ENCODE data around the gene CLBA1. TPM values are rescaled to one million over a fixed set of nuclear protein-coding genes. Genes with fewer than 3 reads are reported as not detected.
A peak's percentile ranks its signal among the peaks of the same experiment; 100 is the strongest.

The CLBA1 gene
- polyA plus RNA-seq, 2 of the 4 experiments (the other 2 are of a cell fraction): 11.5 to 12.0 TPM

DNA sequence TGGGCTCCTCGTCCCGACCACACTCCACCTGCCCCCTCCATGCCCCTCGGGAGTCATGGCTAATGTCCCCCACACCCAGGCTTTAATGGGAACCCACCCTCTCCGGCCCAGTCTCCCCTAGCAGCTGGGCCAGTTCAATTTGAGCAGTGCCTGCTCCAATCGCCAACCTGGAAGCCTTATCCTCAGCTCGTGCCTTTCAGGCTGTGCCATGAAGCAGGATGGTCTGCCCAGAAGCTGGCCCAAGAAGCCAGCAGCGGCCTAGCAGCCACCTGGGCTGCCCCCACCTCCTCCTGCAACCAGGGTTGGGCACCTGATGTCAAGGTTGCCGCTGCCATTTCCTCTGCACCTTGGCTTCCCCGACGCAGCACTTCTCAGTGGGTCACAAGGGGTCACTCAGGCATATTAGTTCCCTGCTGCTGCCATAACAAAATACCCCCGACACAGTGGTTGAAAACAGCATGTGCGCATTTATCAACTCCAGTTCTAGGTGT lies 2.3 kb upstream of the CLBA1 start:
- FAIRE-seq (no peak), DNase-seq (ENCODE audit: low read depth in 1 of 2, low spot score in 1 of 2) (no peak), ATAC-seq (no peak)
- peaks cover 41% of the 10 kb centered on the region for H3K4me1 ChIP-seq
- peak overlapping the region; percentile 35 to 97; a peak in 4 of 6 replicates for H3K27ac ChIP-seq
- no peak overlapping the region for H3K4me3 ChIP-seq
- TF ChIP-seq NR3C1 (IDR thresholded peaks at IDR 0.05) (no peak), CBX8 (IDR thresholded peaks at IDR 0.05) (no peak), RARB (CRISPR knock-in tag; IDR thresholded peaks at IDR 0.05) (no peak), TFCP2L1 (CRISPR knock-in tag; IDR thresholded peaks at IDR 0.05) (no peak), SREBF2 (IDR thresholded peaks at IDR 0.05) (no peak), ZNF302 (CRISPR knock-in tag; IDR thresholded peaks at IDR 0.05) (no peak), MYC (IDR thresholded peaks at IDR 0.05; ENCODE audit: borderline replicate concordance, low read length) (no peak), CBX2 (IDR thresholded peaks at IDR 0.05; ENCODE audit: borderline replicate concordance, low read depth) (no peak), TP53 (CRISPR knock-in tag; IDR thresholded peaks at IDR 0.05) (no peak), RAD21 (conservative IDR thresholded peaks at IDR 0.05 in 1 of 2, IDR thresholded peaks at IDR 0.05 in 1 of 2) (no peak), EHMT2 (IDR thresholded peaks at IDR 0.05; ENCODE audit: low read depth) (no peak), FOXS1 (CRISPR knock-in tag; IDR thresholded peaks at IDR 0.05) (no peak), EHF (CRISPR knock-in tag; IDR thresholded peaks at IDR 0.05) (no peak), E2F6 (IDR thresholded peaks at IDR 0.05; ENCODE audit: borderline replicate concordance, low read depth) (no peak), JUN (IDR thresholded peaks at IDR 0.05) (no peak), ZFP36 (IDR thresholded peaks at IDR 0.05; ENCODE audit: borderline replicate concordance, partially characterized antibody) (no peak), GATA3 (IDR thresholded peaks at IDR 0.05; ENCODE audit: borderline replicate concordance) (no peak), ESRRA (IDR thresholded peaks at IDR 0.05; ENCODE audit: borderline replicate concordance, low read length) (no peak)
- TF ChIP-seq, protein P1, sequence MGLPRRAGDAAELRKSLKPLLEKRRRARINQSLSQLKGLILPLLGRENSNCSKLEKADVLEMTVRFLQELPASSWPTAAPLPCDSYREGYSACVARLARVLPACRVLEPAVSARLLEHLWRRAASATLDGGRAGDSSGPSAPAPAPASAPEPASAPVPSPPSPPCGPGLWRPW (IDR thresholded peaks at IDR 0.05): no peak
- TF ChIP-seq, protein P2, sequence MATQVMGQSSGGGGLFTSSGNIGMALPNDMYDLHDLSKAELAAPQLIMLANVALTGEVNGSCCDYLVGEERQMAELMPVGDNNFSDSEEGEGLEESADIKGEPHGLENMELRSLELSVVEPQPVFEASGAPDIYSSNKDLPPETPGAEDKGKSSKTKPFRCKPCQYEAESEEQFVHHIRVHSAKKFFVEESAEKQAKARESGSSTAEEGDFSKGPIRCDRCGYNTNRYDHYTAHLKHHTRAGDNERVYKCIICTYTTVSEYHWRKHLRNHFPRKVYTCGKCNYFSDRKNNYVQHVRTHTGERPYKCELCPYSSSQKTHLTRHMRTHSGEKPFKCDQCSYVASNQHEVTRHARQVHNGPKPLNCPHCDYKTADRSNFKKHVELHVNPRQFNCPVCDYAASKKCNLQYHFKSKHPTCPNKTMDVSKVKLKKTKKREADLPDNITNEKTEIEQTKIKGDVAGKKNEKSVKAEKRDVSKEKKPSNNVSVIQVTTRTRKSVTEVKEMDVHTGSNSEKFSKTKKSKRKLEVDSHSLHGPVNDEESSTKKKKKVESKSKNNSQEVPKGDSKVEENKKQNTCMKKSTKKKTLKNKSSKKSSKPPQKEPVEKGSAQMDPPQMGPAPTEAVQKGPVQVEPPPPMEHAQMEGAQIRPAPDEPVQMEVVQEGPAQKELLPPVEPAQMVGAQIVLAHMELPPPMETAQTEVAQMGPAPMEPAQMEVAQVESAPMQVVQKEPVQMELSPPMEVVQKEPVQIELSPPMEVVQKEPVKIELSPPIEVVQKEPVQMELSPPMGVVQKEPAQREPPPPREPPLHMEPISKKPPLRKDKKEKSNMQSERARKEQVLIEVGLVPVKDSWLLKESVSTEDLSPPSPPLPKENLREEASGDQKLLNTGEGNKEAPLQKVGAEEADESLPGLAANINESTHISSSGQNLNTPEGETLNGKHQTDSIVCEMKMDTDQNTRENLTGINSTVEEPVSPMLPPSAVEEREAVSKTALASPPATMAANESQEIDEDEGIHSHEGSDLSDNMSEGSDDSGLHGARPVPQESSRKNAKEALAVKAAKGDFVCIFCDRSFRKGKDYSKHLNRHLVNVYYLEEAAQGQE (IDR thresholded peaks at IDR 0.05): no peak
- 86% methylated on average over 12 of the region's 12 CpGs for WGBS (ENCODE audit: missing lambda C conversion rate)
- POLR2A ChIA-PET: no interaction called here
- H3K9me3 ChIP-seq: no peaks in the 10 kb centered on the region
- H3K4me2 ChIP-seq: no peak overlapping the region
- CTCF ChIA-PET: interaction anchor here (0.9 to 5.7 kb wide), 8 partner anchors 8 to 61 kb away, joined by 3 to 74 read pairs (median 5); no protein-coding TSS in a partner anchor

GRCh38 chr14:104984056-104984894 lies 1.3 kb upstream of the CLBA1 start:
- FAIRE-seq (no peak), DNase-seq (ENCODE audit: low read depth in 1 of 2, low spot score in 1 of 2) (no peak), ATAC-seq (no peak)
- Histone ChIP-seq H3K27ac (peak overlapping the region in 1 of 2 experiments; percentile 96; a peak in 3 of 6 replicates), H3K4me3 (no peak overlapping the region), H3K4me2 (no peak overlapping the region; the same call in 2 of the 3 replicates), H3K9me3 (no peaks in the 10 kb centered on the region), H3K4me1 (peaks cover 32% of the 10 kb centered on the region)
- WGBS (ENCODE audit: missing lambda C conversion rate): 94% methylated on average over 11 of the region's 15 CpGs
- ChIA-PET CTCF (interaction anchor here (0.9 to 5.7 kb wide), 12 partner anchors 9 to 88 kb away, joined by 3 to 74 read pairs (median 4); no protein-coding TSS in a partner anchor), POLR2A (interaction anchor here (1.8 to 2.5 kb wide), 2 partner anchors 11 to 15 kb away, joined by 17 to 37 read pairs; no protein-coding TSS in a partner anchor)
- TF ChIP-seq, protein P1 (IDR thresholded peaks at IDR 0.05): no peak
- no peak for TF ChIP-seq FOXS1 (CRISPR knock-in tag; IDR thresholded peaks at IDR 0.05)
- no peak for TF ChIP-seq NR3C1 (IDR thresholded peaks at IDR 0.05)
- TF ChIP-seq, protein P3, sequence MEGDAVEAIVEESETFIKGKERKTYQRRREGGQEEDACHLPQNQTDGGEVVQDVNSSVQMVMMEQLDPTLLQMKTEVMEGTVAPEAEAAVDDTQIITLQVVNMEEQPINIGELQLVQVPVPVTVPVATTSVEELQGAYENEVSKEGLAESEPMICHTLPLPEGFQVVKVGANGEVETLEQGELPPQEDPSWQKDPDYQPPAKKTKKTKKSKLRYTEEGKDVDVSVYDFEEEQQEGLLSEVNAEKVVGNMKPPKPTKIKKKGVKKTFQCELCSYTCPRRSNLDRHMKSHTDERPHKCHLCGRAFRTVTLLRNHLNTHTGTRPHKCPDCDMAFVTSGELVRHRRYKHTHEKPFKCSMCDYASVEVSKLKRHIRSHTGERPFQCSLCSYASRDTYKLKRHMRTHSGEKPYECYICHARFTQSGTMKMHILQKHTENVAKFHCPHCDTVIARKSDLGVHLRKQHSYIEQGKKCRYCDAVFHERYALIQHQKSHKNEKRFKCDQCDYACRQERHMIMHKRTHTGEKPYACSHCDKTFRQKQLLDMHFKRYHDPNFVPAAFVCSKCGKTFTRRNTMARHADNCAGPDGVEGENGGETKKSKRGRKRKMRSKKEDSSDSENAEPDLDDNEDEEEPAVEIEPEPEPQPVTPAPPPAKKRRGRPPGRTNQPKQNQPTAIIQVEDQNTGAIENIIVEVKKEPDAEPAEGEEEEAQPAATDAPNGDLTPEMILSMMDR (IDR thresholded peaks at IDR 0.05): no peak
- TF ChIP-seq, protein P4, sequence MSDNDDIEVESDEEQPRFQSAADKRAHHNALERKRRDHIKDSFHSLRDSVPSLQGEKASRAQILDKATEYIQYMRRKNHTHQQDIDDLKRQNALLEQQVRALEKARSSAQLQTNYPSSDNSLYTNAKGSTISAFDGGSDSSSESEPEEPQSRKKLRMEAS (IDR thresholded peaks at IDR 0.05): no peak
- no peak for TF ChIP-seq CEBPB (IDR thresholded peaks at IDR 0.05)
- TF ChIP-seq POLR2A (IDR thresholded peaks at IDR 0.05; ENCODE audit: low read length): no peak
- TF ChIP-seq, protein P5, sequence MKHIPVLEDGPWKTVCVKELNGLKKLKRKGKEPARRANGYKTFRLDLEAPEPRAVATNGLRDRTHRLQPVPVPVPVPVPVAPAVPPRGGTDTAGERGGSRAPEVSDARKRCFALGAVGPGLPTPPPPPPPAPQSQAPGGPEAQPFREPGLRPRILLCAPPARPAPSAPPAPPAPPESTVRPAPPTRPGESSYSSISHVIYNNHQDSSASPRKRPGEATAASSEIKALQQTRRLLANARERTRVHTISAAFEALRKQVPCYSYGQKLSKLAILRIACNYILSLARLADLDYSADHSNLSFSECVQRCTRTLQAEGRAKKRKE (CRISPR knock-in tag; IDR thresholded peaks at IDR 0.05; ENCODE audit: low read depth): no peak
- no peak for TF ChIP-seq CHD2 (IDR thresholded peaks at IDR 0.05; ENCODE audit: low read length, partially characterized antibody)
- no peak for TF ChIP-seq HDAC2 (IDR thresholded peaks at IDR 0.05)
- no peak for TF ChIP-seq HOXA7 (CRISPR knock-in tag; IDR thresholded peaks at IDR 0.05)
